H1 (cell line): Measurements from ENCODE around the gene KRTAP10-12. TPM values are rescaled to one million over a fixed set of nuclear protein-coding genes. Genes with fewer than 3 reads are reported as not detected.

Experiments
- CBX8 ChIP-seq: fragments of 300-800, 300-1000 bp; sonication (generic); IDR thresholded peaks from 2 replicates; pipeline ENCODE4 v1.7.1; 2016; ENCODE audit warnings: low read depth, low read length, borderline replicate concordance
- KDM4A ChIP-seq: IDR thresholded peaks from one replicate; pipeline ENCODE4 v1.7.1; 2012; ENCODE audit warnings: low read depth, mild to moderate bottlenecking, moderate library complexity, low read length, inconsistent platforms; ENCODE audit not compliant: severe bottlenecking
- RAD21 ChIP-seq, 2 experiments: IDR thresholded peaks in 1 of 2; conservative IDR thresholded peaks in 1 of 2; 2 replicates each; pipeline ENCODE4 v1.6.1; 2011; ENCODE audit warnings: low read depth in 2 of 2, low read length in 2 of 2, improper control_type of control experiment in 1 of 2, inconsistent platforms in 1 of 2, mild to moderate bottlenecking in 1 of 2, moderate library complexity in 1 of 2
- YY1 ChIP-seq: IDR thresholded peaks from 2 replicates; pipeline ENCODE4 v1.6.1; 2011; ENCODE audit warnings: low read depth, mild to moderate bottlenecking, low read length
- polyA plus RNA-seq, 7 experiments: library from polyadenylated mRNA; depleted of rRNA in 3 of 7; stranded (reverse) in 5 of 7; unstranded in 2 of 7; fragments of >200 nt in 5 of 7; fragments of 200-250 nt in 2 of 7; gene quantifications; 1 replicate in 5 of 7; 2 replicates in 1 of 7; 4 replicates in 1 of 7; pipeline versions ENCODE4 v1.2.1 to v1.2.3, GENCODE V29; 2011 to 2013; ENCODE audit warnings: missing spikeins in 2 of 7, mixed read lengths in 2 of 7
- total RNA-seq: library from RNA; stranded (reverse); fragmentation: NEBNext Ultra II Directional; extraction: Animal tissue kit (Norgen Biotek cat#: 25700); gene quantifications from 2 replicates; pipeline ENCODE4 v1.2.1, GENCODE V29; 2021
- TF ChIP-seq, protein P1 (sequence below): fragments of 300-600 bp; sonication (generic); IDR thresholded peaks from 2 replicates; pipeline ENCODE4 v1.7.1; 2012; ENCODE audit warnings: low read length, moderate library complexity, mild to moderate bottlenecking, inconsistent platforms; ENCODE audit not compliant: insufficient replicate concordance
- TF ChIP-seq, protein P2 (sequence below), 3 experiments: IDR thresholded peaks; 1 replicate in 2 of 3; 2 replicates in 1 of 3; pipeline versions ENCODE4 v1.5.1 to v1.6.1; 2011; ENCODE audit warnings: low read length in 3 of 3, mild to moderate bottlenecking in 3 of 3, inconsistent platforms in 2 of 3, low read depth in 1 of 3, moderate library complexity in 1 of 3; ENCODE audit not compliant: insufficient read depth in 1 of 3; ENCODE audit errors: control extremely low read depth in 1 of 3

The KRTAP10-12 gene
- total and polyA plus RNA-seq, 2 of the 8 experiments (the other 6 are each of a cell fraction or from before 2014, with no cell fraction given), result not detected

- TF ChIP-seq, protein P1, sequence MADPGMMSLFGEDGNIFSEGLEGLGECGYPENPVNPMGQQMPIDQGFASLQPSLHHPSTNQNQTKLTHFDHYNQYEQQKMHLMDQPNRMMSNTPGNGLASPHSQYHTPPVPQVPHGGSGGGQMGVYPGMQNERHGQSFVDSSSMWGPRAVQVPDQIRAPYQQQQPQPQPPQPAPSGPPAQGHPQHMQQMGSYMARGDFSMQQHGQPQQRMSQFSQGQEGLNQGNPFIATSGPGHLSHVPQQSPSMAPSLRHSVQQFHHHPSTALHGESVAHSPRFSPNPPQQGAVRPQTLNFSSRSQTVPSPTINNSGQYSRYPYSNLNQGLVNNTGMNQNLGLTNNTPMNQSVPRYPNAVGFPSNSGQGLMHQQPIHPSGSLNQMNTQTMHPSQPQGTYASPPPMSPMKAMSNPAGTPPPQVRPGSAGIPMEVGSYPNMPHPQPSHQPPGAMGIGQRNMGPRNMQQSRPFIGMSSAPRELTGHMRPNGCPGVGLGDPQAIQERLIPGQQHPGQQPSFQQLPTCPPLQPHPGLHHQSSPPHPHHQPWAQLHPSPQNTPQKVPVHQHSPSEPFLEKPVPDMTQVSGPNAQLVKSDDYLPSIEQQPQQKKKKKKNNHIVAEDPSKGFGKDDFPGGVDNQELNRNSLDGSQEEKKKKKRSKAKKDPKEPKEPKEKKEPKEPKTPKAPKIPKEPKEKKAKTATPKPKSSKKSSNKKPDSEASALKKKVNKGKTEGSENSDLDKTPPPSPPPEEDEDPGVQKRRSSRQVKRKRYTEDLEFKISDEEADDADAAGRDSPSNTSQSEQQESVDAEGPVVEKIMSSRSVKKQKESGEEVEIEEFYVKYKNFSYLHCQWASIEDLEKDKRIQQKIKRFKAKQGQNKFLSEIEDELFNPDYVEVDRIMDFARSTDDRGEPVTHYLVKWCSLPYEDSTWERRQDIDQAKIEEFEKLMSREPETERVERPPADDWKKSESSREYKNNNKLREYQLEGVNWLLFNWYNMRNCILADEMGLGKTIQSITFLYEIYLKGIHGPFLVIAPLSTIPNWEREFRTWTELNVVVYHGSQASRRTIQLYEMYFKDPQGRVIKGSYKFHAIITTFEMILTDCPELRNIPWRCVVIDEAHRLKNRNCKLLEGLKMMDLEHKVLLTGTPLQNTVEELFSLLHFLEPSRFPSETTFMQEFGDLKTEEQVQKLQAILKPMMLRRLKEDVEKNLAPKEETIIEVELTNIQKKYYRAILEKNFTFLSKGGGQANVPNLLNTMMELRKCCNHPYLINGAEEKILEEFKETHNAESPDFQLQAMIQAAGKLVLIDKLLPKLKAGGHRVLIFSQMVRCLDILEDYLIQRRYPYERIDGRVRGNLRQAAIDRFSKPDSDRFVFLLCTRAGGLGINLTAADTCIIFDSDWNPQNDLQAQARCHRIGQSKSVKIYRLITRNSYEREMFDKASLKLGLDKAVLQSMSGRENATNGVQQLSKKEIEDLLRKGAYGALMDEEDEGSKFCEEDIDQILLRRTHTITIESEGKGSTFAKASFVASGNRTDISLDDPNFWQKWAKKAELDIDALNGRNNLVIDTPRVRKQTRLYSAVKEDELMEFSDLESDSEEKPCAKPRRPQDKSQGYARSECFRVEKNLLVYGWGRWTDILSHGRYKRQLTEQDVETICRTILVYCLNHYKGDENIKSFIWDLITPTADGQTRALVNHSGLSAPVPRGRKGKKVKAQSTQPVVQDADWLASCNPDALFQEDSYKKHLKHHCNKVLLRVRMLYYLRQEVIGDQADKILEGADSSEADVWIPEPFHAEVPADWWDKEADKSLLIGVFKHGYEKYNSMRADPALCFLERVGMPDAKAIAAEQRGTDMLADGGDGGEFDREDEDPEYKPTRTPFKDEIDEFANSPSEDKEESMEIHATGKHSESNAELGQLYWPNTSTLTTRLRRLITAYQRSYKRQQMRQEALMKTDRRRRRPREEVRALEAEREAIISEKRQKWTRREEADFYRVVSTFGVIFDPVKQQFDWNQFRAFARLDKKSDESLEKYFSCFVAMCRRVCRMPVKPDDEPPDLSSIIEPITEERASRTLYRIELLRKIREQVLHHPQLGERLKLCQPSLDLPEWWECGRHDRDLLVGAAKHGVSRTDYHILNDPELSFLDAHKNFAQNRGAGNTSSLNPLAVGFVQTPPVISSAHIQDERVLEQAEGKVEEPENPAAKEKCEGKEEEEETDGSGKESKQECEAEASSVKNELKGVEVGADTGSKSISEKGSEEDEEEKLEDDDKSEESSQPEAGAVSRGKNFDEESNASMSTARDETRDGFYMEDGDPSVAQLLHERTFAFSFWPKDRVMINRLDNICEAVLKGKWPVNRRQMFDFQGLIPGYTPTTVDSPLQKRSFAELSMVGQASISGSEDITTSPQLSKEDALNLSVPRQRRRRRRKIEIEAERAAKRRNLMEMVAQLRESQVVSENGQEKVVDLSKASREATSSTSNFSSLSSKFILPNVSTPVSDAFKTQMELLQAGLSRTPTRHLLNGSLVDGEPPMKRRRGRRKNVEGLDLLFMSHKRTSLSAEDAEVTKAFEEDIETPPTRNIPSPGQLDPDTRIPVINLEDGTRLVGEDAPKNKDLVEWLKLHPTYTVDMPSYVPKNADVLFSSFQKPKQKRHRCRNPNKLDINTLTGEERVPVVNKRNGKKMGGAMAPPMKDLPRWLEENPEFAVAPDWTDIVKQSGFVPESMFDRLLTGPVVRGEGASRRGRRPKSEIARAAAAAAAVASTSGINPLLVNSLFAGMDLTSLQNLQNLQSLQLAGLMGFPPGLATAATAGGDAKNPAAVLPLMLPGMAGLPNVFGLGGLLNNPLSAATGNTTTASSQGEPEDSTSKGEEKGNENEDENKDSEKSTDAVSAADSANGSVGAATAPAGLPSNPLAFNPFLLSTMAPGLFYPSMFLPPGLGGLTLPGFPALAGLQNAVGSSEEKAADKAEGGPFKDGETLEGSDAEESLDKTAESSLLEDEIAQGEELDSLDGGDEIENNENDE, result no peak
- TF ChIP-seq RAD21 (IDR thresholded peaks at IDR 0.05 in 1 of 2, conservative IDR thresholded peaks at IDR 0.05 in 1 of 2; ENCODE audit: low read depth in 2 of 2, low read length in 2 of 2) (no peak), CBX8 (no peak), KDM4A (no peak), YY1 (no peak)
- TF ChIP-seq, protein P2, sequence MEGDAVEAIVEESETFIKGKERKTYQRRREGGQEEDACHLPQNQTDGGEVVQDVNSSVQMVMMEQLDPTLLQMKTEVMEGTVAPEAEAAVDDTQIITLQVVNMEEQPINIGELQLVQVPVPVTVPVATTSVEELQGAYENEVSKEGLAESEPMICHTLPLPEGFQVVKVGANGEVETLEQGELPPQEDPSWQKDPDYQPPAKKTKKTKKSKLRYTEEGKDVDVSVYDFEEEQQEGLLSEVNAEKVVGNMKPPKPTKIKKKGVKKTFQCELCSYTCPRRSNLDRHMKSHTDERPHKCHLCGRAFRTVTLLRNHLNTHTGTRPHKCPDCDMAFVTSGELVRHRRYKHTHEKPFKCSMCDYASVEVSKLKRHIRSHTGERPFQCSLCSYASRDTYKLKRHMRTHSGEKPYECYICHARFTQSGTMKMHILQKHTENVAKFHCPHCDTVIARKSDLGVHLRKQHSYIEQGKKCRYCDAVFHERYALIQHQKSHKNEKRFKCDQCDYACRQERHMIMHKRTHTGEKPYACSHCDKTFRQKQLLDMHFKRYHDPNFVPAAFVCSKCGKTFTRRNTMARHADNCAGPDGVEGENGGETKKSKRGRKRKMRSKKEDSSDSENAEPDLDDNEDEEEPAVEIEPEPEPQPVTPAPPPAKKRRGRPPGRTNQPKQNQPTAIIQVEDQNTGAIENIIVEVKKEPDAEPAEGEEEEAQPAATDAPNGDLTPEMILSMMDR (IDR thresholded peaks at IDR 0.05; ENCODE audit: control extremely low read depth in 1 of 3, insufficient read depth in 1 of 3, low read depth in 1 of 3, low read length in 3 of 3), result no peak
Measured at GRCh38 chr21:44716984-44717383, 20.0 kb downstream of the KRTAP10-12 start (continued).
